ENCODE results near the gene PTPN9.
"Not testable (repeated sequence)": the region's sequence is repeated elsewhere in the genome, so short reads cannot be mapped to it uniquely, and the experiment has no call there.

PTPN9 gene

DNA sequence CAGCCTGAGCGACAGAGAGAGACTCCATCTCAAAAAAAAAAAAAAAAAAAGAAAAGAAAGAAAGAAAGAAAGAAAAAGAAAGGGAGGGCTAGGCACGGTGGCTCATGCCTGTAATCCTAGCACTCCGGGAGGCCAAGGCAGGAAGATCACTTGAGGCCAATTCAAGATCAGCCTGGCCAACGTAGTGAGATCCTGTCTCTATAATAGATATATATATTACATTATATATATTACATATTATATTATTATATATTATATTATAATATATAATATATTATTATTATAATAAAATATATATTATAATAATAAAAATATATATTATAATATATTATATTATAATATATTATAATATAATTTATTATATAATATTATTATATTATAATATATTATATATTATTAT is 48.9 kb downstream of the PTPN9 start:
- Histone ChIP-seq H3K27me3 (ENCODE audit: insufficient read depth, low read depth) (no peaks in the 10 kb centered on the region), H3K4me2 (no peak overlapping the region), H3K27ac (no peak overlapping the region), H2AFZ (ENCODE audit: low read depth) (no peak overlapping the region), H3K4me3 (IDR thresholded peaks at IDR 0.05; ENCODE audit: insufficient read depth, low read depth, low read length) (no peak overlapping the region), H3K4me1 (ENCODE audit: low read depth, poor library complexity, severe bottlenecking) (no peaks in the 10 kb centered on the region), H4K20me1 (ENCODE audit: insufficient read depth) (no peaks in the 10 kb centered on the region), H3K9ac (no peak overlapping the region), H3K79me2 (ENCODE audit: insufficient read depth, low read depth) (no peaks in the 10 kb centered on the region), H3K36me3 (ENCODE audit: insufficient read depth) (no peaks in the 10 kb centered on the region)
- TF ChIP-seq, protein P1, sequence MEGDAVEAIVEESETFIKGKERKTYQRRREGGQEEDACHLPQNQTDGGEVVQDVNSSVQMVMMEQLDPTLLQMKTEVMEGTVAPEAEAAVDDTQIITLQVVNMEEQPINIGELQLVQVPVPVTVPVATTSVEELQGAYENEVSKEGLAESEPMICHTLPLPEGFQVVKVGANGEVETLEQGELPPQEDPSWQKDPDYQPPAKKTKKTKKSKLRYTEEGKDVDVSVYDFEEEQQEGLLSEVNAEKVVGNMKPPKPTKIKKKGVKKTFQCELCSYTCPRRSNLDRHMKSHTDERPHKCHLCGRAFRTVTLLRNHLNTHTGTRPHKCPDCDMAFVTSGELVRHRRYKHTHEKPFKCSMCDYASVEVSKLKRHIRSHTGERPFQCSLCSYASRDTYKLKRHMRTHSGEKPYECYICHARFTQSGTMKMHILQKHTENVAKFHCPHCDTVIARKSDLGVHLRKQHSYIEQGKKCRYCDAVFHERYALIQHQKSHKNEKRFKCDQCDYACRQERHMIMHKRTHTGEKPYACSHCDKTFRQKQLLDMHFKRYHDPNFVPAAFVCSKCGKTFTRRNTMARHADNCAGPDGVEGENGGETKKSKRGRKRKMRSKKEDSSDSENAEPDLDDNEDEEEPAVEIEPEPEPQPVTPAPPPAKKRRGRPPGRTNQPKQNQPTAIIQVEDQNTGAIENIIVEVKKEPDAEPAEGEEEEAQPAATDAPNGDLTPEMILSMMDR (conservative IDR thresholded peaks at IDR 0.05; ENCODE audit: low read depth, low read length), result no peak

DNA sequence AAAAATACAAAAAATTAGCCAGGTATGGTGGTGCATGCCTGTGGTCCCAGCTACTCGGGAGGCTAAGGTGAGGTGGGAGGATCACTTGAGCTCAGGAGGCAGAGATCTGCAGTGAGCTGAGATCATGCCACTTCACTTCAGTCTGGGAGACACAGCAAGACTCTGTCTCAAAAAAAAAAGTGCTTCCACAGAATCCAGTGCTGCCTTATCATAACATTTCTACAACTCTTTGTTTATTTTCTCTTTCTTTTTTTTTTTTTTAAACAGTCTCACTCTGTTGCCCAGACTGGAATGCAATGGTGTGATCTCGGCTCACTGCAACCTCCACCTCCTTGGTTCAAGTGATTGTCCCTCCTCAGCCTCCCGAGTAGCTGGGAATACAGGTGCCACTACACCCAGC is 53.4 kb downstream of the PTPN9 start:
- H3K9ac ChIP-seq; H3K27ac ChIP-seq; H4K20me1 ChIP-seq (ENCODE audit: insufficient read depth); H3K79me2 ChIP-seq (ENCODE audit: insufficient read depth, low read depth); H3K27me3 ChIP-seq (ENCODE audit: insufficient read depth, low read depth); H3K4me3 ChIP-seq (IDR thresholded peaks at IDR 0.05; ENCODE audit: insufficient read depth, low read depth, low read length); H2AFZ ChIP-seq (ENCODE audit: low read depth); H3K4me2 ChIP-seq; H3K36me3 ChIP-seq (ENCODE audit: insufficient read depth): not testable (repeated sequence)
- peaks cover 11% of the 10 kb centered on the region for H3K4me1 ChIP-seq (ENCODE audit: low read depth, poor library complexity, severe bottlenecking)

DNA sequence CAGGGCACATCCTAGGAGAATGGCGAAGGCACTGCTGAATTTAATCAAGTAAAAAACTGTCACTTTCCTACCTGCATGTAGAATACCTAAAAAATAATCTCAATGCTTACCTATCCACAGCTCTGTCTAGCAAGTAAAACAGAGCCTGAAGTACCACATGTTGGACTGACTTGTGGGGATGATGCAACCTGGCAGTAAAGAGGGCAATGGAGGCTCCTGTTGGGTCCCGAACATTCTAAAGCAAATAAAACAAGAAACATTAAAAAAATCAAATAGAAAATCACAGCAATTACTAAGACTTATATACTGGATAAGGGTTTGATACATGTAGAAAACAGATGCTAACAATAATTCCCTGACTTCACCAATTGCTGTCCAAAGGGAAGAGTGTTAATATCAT is 56.1 kb downstream of the PTPN9 start:
- Histone ChIP-seq H4K20me1 (ENCODE audit: insufficient read depth) (no peaks in the 10 kb centered on the region), H3K4me2 (no peak overlapping the region), H3K79me2 (ENCODE audit: insufficient read depth, low read depth) (no peaks in the 10 kb centered on the region), H3K27me3 (ENCODE audit: insufficient read depth, low read depth) (no peaks in the 10 kb centered on the region), H2AFZ (ENCODE audit: low read depth) (no peak overlapping the region), H3K27ac (no peak overlapping the region), H3K4me1 (ENCODE audit: low read depth, poor library complexity, severe bottlenecking) (peaks cover 11% of the 10 kb centered on the region), H3K9ac (no peak overlapping the region), H3K4me3 (IDR thresholded peaks at IDR 0.05; ENCODE audit: insufficient read depth, low read depth, low read length) (no peak overlapping the region), H3K36me3 (ENCODE audit: insufficient read depth) (no peaks in the 10 kb centered on the region; the same call in 1 of the 2 replicates)
- TF ChIP-seq, protein P1 (conservative IDR thresholded peaks at IDR 0.05; ENCODE audit: low read depth, low read length), result no peak

DNA sequence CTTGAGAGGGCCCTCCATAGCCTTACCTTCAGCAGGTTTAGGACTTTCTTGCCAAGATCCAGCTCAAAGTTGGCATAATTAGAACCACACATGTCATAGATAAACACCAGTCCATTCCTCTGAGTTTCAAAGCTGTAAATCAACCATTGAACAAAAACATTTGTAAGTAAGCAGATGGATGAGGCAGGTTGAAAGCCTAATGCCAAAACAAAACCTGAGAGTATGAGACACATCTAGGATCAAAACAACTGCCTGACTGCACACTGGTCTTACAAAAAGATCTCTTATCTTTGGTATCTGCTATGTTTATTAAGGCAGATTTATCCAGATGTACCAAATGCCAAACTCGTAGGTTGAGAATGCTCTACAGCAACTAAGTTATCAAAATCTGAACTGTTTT is 61.9 kb downstream of the PTPN9 start:
- no peaks in the 10 kb centered on the region for H3K36me3 ChIP-seq (ENCODE audit: insufficient read depth)
- H3K4me2 ChIP-seq, result no peak overlapping the region
- H3K27ac ChIP-seq, result no peak overlapping the region

DNA sequence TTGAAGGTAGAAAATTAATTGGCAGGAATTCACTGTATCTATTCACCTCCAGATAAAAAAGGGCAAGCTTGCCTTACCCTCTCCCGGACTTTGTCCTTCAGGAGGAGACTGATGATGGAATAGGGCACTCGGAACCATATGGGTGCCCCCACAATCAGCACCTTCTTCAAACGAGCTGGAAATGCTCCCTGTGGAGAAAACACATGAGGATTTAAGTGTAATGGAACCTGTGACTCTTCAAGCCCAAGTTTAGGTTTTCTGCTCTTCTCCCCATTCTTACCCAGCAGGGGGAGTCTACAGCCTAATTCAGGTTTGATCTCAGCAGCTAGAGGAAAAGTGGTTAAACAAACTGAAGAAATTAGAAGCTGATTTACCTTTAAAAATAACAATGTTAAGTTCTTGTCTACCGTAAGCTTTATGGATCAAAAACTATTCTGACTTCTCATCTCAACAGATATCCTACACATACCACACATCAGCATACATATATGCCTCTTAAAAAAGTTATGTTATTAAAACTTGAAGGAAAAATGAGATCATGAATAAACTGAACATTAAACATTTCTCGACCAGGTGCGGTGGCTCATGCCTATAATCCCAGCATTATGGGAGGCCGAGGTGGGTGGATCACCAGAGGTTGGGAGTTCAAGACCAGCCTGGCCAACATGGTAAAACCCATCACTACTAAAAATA is 70.1 kb downstream of the PTPN9 start:
- Histone ChIP-seq H2AFZ (ENCODE audit: low read depth) (no peak overlapping the region), H3K4me1 (ENCODE audit: low read depth, poor library complexity, severe bottlenecking) (no peaks in the 10 kb centered on the region), H3K9ac (no peak overlapping the region), H4K20me1 (ENCODE audit: insufficient read depth) (no peaks in the 10 kb centered on the region), H3K27ac (no peak overlapping the region), H3K27me3 (ENCODE audit: insufficient read depth, low read depth) (no peaks in the 10 kb centered on the region), H3K4me2 (no peak overlapping the region), H3K36me3 (ENCODE audit: insufficient read depth) (no peaks in the 10 kb centered on the region; the same call in 1 of the 2 replicates), H3K79me2 (ENCODE audit: insufficient read depth, low read depth) (no peaks in the 10 kb centered on the region), H3K4me3 (IDR thresholded peaks at IDR 0.05; ENCODE audit: insufficient read depth, low read depth, low read length) (no peak overlapping the region)
- TF ChIP-seq, protein P1 (conservative IDR thresholded peaks at IDR 0.05; ENCODE audit: low read depth, low read length), result peak; percentile 61

More for the DNA sequence above, 61.9 kb downstream of the PTPN9 start:
- TF ChIP-seq, protein P1 (conservative IDR thresholded peaks at IDR 0.05; ENCODE audit: low read depth, low read length), result no peak
- Histone ChIP-seq H3K9ac (no peak overlapping the region), H3K4me3 (IDR thresholded peaks at IDR 0.05; ENCODE audit: insufficient read depth, low read depth, low read length) (no peak overlapping the region), H4K20me1 (ENCODE audit: insufficient read depth) (no peaks in the 10 kb centered on the region), H3K27me3 (ENCODE audit: insufficient read depth, low read depth) (no peaks in the 10 kb centered on the region), H3K4me1 (ENCODE audit: low read depth, poor library complexity, severe bottlenecking) (no peaks in the 10 kb centered on the region), H3K79me2 (ENCODE audit: insufficient read depth, low read depth) (no peaks in the 10 kb centered on the region), H2AFZ (ENCODE audit: low read depth) (no peak overlapping the region)
